Measurements from ENCODE around the gene EMP2. TPM values are rescaled to one million over a fixed set of nuclear protein-coding genes. Genes with fewer than 3 reads are reported as not detected.

Gene EMP2
- total and polyA plus RNA-seq, 8 donors: 10.7 to 60.9 (median 38.8) TPM

DNA sequence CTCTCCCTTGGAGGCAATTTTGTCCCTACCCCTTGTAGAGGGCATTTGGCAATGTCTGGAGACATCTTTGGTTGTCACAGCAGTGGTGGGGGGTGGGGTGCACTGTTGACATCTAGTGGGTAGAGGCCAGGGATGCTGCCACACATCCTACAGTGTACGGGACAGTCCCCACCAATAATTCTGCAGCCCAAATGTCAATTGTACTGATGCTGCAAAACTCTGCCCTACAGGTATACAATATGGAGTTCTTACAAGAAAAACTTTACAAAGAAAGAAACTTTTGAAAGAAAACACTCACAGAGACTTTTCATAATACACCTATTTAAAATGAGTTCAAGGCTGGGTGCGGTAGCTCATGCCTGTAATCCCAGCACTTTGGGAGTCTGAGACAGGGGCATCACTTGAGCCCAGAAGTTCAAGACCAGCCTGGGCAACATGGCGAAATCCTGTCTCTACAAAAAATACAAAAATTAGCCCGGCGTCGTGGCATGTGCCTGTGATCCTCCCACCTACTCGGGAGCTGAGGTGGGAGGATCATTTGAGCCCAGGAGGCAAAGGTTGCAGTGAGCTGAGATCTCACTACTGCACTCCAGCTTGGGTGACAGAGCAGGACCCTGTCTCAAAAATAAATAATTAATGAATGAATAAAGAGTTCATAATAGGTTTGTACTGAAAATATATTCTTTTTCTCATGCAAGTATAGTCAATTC lies 59.4 kb downstream of the EMP2 start:
- WGBS, 5 donors: 78 to 87% (median 84%) methylated on average over 7 of the region's 7 CpGs
- DNase-seq: no peak
- Histone ChIP-seq H3K27me3 (no peaks in the 10 kb centered on the region), H3K4me3 (no peak overlapping the region), H3K27ac (peak overlapping the region in 4 of 5 donors; percentile 56 to 67 (median 63)), H3K4me1 (peaks cover 4 to 25% (median 18%) of the 10 kb centered on the region in 4 donors), H3K9me3 (no peaks in the 10 kb centered on the region), H3K36me3 (peaks cover 0 to 33% (median 17%) of the 10 kb centered on the region in 4 donors)
- intact Hi-C loops (cut with DNase I; ENCODE audit: low total_unique reads): loop anchor here (5.0 kb wide), 1 partner anchor 211 kb away; no protein-coding TSS in a partner anchor
- TF ChIP-seq, protein P1, sequence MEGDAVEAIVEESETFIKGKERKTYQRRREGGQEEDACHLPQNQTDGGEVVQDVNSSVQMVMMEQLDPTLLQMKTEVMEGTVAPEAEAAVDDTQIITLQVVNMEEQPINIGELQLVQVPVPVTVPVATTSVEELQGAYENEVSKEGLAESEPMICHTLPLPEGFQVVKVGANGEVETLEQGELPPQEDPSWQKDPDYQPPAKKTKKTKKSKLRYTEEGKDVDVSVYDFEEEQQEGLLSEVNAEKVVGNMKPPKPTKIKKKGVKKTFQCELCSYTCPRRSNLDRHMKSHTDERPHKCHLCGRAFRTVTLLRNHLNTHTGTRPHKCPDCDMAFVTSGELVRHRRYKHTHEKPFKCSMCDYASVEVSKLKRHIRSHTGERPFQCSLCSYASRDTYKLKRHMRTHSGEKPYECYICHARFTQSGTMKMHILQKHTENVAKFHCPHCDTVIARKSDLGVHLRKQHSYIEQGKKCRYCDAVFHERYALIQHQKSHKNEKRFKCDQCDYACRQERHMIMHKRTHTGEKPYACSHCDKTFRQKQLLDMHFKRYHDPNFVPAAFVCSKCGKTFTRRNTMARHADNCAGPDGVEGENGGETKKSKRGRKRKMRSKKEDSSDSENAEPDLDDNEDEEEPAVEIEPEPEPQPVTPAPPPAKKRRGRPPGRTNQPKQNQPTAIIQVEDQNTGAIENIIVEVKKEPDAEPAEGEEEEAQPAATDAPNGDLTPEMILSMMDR (IDR thresholded peaks at IDR 0.05): no peak
- TF ChIP-seq POLR2A (IDR thresholded peaks at IDR 0.05): no peak
- no peak for TF ChIP-seq EP300 (IDR thresholded peaks at IDR 0.05)
- no peak for TF ChIP-seq POLR2AphosphoS5 (IDR thresholded peaks at IDR 0.05)

DNA sequence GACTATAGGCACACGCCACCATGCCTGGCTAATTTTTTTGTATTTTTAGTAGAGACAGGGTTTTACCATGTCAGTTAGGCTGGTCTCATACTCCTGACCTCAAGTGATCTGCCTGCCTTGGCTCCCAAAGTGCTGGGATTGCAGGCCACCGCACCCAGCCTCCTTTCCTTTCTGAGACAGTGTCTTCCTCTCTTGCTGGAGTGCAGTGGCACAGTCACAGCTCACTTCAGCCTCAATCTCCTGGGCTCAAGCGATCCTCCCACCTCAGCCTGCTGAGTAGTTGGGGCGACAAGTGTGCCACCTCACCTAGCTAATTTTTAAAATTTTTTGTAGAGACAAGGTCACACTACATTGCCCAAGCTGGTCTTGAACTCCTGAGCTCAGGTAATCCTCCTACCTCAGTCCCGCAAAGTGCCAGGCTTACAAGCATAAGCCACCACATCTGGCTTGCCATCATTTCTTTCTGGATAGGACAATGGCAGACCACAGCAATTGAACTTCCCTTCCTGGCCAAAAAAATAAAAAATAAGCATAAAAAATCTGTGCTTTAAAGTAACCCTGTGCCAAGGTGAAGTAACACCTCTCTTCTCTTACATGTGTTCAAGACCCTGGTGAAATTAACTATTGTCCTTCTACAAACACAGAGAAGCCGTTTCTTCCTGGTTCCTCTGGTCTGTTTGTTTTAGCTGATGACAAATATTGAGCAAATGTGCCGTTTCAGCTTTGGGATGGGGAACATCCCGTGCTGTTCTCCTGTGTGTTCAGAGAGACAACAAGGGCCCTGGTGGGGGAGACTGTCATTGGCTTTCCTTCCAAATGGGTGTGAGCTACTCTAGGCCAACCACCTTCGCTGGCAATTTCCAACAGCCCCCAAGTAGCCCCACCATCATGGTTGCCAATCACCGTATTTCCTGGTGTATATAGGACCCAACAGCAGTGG lies 60.2 kb downstream of the EMP2 start:
- no peak overlapping the region for H3K4me3 ChIP-seq
- H3K27ac ChIP-seq: peak overlapping the region; percentile 25 to 67 (median 60)
- H3K9me3 ChIP-seq: no peaks in the 10 kb centered on the region
- peaks cover 0 to 25% (median 13%) of the 10 kb centered on the region in 4 donors for H3K36me3 ChIP-seq
- peaks cover 8 to 29% (median 24%) of the 10 kb centered on the region in 4 donors for H3K4me1 ChIP-seq
- 58 to 71% (median 63%) methylated on average over 10 of the region's 10 CpGs for WGBS, 5 donors
- peak; percentile 25 to 31 for DNase-seq
- intact Hi-C loops (cut with DNase I; ENCODE audit: low total_unique reads): loop anchor here (5.0 kb wide), 1 partner anchor 212 kb away; no protein-coding TSS in a partner anchor
- no peaks in the 10 kb centered on the region for H3K27me3 ChIP-seq
- TF ChIP-seq POLR2A (IDR thresholded peaks at IDR 0.05): no peak
- peak in 1 of 3 donors; percentile 9 for TF ChIP-seq POLR2AphosphoS5 (IDR thresholded peaks at IDR 0.05)

DNA sequence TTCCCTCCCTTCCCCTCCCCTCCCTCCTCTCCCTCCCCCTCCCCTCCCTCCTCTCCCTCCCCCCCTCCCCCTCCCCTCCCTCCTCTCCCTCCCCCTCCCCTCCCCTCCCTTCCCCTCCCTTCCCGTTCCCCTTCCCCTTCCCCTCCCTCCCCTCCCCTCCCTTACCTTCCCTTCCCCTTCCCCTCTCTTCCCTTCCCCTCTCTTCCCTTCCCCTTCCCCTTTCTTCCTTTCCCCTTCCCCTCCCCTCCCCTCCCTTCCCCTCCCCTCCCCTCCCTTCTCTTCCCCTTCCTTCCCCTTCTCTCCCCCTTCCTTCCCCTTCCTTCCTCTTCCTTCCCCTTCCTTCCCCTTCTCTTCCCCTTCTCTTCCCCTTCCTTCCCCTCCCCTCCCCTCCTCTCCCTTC lies 61.1 kb downstream of the EMP2 start:
- Histone ChIP-seq H3K4me1 (peaks cover 17 to 38% (median 31%) of the 10 kb centered on the region in 4 donors), H3K27me3 (no peaks in the 10 kb centered on the region), H3K9me3 (no peaks in the 10 kb centered on the region), H3K36me3 (peaks cover 0 to 16% (median 11%) of the 10 kb centered on the region in 4 donors), H3K4me3 (no peak overlapping the region), H3K27ac (no peak overlapping the region)
- intact Hi-C loops (cut with DNase I; ENCODE audit: low total_unique reads): no loop called here
- TF ChIP-seq EP300 (IDR thresholded peaks at IDR 0.05): no peak
- DNase-seq: no peak
- no CpG with 5 or more reads among the region's 1 CpG for WGBS, 5 donors

GRCh38 chr16:10518479-10519041 lies 61.8 kb downstream of the EMP2 start:
- intact Hi-C loops (cut with DNase I; ENCODE audit: low total_unique reads): no loop called here
- TF ChIP-seq POLR2A (IDR thresholded peaks at IDR 0.05) (no peak), EP300 (IDR thresholded peaks at IDR 0.05) (no peak), POLR2AphosphoS5 (IDR thresholded peaks at IDR 0.05) (no peak)
- TF ChIP-seq, protein P1 (IDR thresholded peaks at IDR 0.05): no peak
- 82 to 95% (median 88%) methylated on average over 7 of the region's 7 CpGs for WGBS, 5 donors
- no peaks in the 10 kb centered on the region for H3K27me3 ChIP-seq
- peaks cover 0 to 9% (median 5%) of the 10 kb centered on the region in 4 donors for H3K36me3 ChIP-seq
- no peak for DNase-seq
- no peak overlapping the region for H3K4me3 ChIP-seq
- H3K4me1 ChIP-seq: peaks cover 18 to 42% (median 36%) of the 10 kb centered on the region in 4 donors
- H3K9me3 ChIP-seq: no peaks in the 10 kb centered on the region
- H3K27ac ChIP-seq: peak overlapping the region in 1 of 5 donors; percentile 17

- intact Hi-C loops (cut with DNase I; ENCODE audit: low total_unique reads): no loop called here
- no peak for DNase-seq
- TF ChIP-seq, protein P1 (IDR thresholded peaks at IDR 0.05): no peak
- TF ChIP-seq POLR2A (IDR thresholded peaks at IDR 0.05) (no peak), EP300 (IDR thresholded peaks at IDR 0.05) (no peak), POLR2AphosphoS5 (IDR thresholded peaks at IDR 0.05) (no peak)
- Histone ChIP-seq H3K4me3 (no peak overlapping the region), H3K9me3 (no peaks in the 10 kb centered on the region), H3K27me3 (no peaks in the 10 kb centered on the region), H3K36me3 (peaks cover 0 to 2% (median 0%) of the 10 kb centered on the region in 4 donors), H3K27ac (no peak overlapping the region), H3K4me1 (peaks cover 18 to 42% (median 36%) of the 10 kb centered on the region in 4 donors)
- WGBS, 5 donors: 78 to 84% (median 82%) methylated on average over 5 of the region's 5 CpGs
These were observed 62.5 kb downstream of the EMP2 start for GRCh38 chr16:10517868-10518267.
